HG03139 (cell line): ENCODE results near the gene EGFL7.

Experiments
- ATAC-seq: cut with Tn5 transposase; IDR thresholded peaks from one replicate; pipeline ENCODE4 v1.9.1; 2021; ENCODE audit not compliant: unreplicated experiment

EGFL7 gene

DNA sequence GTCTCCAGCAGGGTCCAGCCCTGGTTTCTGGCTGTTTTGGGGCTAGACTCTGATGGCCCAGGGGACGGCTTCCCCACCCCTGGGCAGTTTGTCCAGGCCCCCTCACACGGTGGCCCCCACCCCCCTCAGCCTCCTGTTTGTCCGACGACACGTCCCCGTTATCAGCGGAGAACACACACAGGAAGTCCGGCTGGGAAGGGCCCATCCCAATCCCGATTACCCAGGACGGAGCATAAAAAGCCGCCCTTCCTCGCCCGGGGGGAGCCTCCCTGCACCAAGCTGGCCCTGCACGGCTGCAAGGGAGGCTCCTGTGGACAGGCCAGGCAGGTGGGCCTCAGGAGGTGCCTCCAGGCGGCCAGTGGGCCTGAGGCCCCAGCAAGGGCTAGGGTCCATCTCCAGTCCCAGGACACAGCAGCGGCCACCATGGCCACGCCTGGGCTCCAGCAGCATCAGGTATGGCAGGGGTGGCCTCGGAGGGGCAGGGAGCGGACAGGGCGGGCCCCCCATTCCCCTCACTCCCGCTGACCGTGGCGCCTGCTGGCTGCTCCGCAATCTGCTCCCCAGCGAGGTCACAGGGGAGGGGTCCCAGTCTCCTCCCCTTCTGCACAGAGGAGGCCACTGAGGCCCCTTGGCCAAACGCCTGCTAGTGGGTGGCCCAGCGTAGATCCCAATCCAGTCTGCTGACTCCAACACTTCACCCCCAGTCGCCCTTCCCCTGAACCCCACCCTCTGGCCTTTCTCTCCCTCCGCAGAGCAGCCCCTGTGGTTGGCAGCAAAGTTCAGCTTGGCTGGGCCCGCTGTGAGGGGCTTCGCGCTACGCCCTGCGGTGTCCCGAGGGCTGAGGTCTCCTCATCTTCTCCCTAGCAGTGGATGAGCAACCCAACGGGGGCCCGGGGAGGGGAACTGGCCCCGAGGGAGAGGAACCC is at the start of gene EGFL7:
Gene EGFL7 (plus strand): TSS at position 261 of the 926 bp plus-strand sequence. CDS start 5,367 bp downstream, outside the sequence.
- ATAC-seq, result no peak

GRCh38 chr9:136613824-136614371 is 48.8 kb upstream of the EGFL7 start:
- no peak for ATAC-seq

GRCh38 chr9:136614372-136614922 is 48.3 kb upstream of the EGFL7 start:
- ATAC-seq, result no peak

DNA sequence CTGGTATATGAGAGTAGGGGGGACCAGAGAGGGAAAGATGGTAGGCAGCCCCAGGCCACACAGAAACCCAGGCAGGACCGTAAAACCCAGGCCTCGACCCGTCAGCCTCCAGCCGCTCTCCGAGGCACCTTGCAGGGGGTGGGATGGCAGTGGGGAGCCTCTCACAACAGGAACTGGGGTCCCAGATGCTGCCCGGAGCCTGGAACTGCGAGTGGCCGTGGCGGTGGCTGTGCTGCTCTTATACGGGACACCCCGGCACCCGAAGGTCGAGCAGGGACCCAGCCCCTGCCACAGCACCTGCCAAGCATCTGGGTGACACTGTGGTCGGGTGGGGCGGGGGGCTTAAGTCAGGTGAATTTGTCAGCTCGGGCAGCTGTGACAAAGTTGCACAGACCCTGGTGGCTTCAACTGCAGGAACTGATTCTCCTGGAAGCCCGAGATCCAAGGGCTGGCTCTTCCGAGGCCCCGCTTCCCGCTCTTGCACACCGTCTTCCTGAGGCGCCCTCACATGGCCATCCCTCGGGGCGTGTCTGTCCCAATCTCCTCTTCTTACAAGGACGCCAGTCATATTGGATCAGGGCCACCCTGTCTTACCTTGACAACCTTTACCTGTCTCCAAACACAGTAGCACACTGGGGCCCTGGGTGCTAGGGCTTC is 47.6 kb upstream of the EGFL7 start:
- no peak for ATAC-seq

GRCh38 chr9:136615631-136616306 is 46.9 kb upstream of the EGFL7 start:
- no peak for ATAC-seq

- ATAC-seq, result no peak
Measured at GRCh38 chr9:136616307-136616635, 46.4 kb upstream of the EGFL7 start.

DNA sequence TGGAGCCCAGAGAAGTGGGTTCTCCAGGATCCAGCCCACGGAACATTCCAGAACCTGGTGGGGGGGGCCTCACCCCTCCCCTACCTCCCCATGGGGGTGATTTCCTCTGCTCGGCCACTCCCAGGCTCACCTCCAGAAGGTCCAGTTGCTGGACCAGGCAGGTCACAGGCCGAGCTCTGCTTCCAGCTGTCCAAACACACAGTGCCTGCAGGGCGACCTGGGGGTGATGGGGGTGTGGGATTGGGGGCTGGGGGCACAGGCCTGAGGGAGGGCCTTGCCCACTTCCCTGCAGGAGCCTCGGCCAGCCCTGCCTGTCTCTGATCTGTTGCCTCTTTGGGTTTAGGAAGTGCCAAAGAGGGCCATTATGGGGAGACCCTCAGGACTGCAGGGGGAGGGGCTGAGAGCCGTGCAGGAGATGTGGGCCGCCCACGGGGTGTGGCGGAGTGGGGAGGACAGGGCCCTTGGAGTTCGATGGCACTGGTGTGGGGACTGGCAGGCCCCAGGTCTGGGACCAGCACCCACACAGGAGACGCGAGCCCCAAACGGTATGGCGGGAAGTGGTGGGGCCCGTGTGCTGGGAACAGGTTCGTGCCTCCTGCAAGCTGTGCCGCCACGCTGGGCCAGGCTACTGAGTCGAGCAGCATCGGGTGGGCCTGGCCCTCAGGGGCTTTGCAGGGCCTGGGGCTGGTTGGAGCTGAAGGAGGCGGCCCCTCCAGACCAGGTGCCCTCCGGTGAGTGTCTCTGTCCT is 45.6 kb upstream of the EGFL7 start:
- ATAC-seq, result no peak

GRCh38 chr9:136617746-136618579 is 44.8 kb upstream of the EGFL7 start:
- no peak for ATAC-seq

DNA sequence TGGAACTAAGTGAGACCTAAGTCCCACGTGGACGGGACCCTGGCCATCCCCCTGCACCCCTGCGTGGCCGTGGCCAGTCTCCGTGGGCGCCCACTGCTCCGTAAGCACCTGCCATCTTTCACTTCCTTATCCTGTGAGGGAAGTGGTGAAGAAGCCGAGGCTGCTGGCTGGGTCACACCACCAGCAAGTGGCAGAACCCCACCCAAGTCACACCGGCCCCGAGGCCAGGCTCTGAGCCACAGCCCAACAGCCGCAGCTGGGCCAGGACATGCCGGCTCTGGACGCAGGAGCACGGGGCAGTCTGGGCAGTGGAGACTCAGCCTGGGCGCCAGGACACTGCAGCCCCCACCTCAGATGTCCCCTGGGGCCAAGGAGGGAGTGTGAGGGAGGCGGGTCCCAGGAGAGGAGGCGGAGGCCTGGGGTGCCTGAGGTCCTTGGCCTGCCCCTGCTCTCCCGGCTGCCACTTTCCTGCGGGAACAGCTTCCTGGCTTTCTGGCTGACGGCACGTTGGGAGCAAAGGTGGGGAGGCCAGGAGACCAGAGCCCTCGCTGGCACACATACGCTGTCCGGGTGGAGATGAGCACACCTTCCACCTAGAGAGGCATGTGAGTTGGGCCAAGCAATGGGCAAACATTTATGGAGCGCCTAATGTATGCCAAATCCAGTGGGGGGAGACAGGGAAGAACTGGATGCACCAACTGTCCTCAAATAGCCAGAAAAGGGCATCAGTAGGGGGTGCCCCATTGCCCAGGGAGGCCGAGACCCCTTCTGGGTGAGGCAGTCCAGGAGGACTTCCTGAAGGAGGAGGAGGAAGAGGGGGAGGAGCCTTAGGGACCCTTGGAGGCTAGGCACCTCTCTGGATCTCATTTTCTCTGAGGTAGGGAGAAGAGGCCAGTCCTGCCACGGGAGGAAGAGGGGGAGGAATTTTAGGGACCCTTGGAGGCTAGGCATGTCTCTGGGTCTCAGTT is 43.9 kb upstream of the EGFL7 start:
- no peak for ATAC-seq

DNA sequence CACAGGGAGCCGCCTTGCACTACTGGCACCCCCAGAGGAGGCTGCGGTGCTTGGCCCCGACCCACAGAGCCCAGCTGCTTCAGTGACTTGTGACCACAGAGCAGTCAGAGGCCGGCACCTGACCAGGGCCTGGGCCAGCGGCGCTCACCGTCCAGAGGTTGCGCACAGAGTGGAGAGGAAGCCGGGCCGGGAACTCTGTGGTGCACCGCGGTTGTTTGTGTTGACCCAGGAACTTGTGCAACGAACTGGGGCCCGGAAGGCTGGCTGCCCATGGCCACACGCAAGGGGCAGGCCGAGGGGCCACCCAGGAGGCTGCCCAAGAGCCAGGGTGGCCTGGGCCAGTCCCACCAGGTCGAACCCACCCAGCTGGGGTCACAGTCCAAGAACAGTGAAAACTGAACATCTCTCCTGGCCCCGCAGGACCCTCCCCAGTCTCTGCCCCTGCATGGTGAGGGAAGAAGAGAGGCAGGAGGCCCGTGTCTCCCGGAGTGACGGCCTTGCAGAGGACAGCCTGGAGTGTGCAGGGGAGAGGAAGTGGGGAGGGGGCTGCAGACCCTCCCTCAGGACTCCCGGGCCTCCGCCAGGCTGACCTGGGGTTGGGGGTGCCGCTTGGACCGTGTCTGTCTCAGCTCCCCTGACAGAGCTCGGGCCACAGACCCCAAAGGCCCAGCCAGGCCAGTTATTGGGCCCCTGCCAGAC is 42.8 kb upstream of the EGFL7 start:
- ATAC-seq, result no peak

DNA sequence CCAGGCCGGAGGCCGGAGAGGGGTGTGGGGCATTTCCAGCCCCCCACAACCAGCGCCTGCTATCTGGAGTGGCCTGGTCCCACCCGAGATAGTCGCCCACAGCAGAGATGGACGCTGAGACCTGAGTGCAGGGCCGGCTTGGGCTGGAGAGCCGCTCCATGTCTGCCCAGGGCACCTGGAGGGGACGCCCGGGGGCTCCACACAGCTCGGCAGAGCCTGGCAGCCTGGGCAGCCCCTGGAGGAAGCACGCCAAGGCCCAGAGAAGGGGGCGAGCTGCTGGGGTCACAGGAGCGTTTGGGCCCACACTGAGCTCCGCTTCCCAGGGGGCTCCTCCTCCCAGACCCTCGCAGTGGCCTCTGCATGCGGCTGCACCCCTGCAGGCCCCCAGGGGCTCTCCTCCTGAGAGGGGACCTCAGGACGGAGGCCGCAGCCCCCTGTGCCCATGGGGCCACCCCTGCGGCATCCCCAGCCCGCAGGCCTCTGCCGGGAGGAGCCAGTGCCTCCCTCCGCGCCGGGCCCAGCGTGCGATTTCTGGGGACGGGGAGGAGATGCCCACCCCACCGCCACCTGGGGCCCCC is 42.2 kb upstream of the EGFL7 start:
- ATAC-seq, result no peak

GRCh38 chr9:136621019-136621733 is 41.5 kb upstream of the EGFL7 start:
- ATAC-seq, result no peak

DNA sequence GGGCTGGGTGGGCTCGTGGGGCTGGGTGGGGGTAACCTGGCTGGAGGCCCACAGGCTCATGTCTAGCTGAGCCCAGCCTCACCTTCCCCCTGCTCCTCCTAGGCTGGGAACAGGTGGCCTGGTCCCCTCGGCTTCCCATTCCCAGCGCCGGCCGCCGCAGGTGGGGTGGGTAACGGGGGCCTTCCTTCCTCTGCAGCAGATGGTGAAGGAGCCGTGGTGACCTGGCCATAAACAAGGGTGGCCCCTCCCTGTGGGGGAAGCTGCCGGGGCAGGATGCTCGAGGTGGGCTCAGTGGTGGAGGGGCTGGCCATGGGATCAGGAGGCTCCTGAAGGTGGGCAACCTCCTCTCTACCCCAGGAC is 41.0 kb upstream of the EGFL7 start:
- no peak for ATAC-seq

- ATAC-seq, result no peak
Measured at GRCh38 chr9:136622538-136622948, 40.2 kb upstream of the EGFL7 start.

- ATAC-seq, result no peak
Measured at GRCh38 chr9:136623016-136623841, 39.5 kb upstream of the EGFL7 start.

GRCh38 chr9:136623842-136624183 is 38.9 kb upstream of the EGFL7 start:
- no peak for ATAC-seq
